GM19463 (cell line): ENCODE results near the gene SCFD2.

ENCODE experiments used
- ATAC-seq: cut with Tn5 transposase; IDR thresholded peaks from one replicate; pipeline ENCODE4 v1.9.1; 2021; ENCODE audit warnings: mild to moderate bottlenecking, moderate library complexity; ENCODE audit not compliant: unreplicated experiment

SCFD2 gene

GRCh38 chr4:52942936-52943335, 422.9 kb downstream of the SCFD2 start:
- ATAC-seq, result no peak

GRCh38 chr4:52941450-52941849, 424.4 kb downstream of the SCFD2 start:
- no peak for ATAC-seq

GRCh38 chr4:52939739-52940138, 426.1 kb downstream of the SCFD2 start:
- ATAC-seq, result no peak

DNA sequence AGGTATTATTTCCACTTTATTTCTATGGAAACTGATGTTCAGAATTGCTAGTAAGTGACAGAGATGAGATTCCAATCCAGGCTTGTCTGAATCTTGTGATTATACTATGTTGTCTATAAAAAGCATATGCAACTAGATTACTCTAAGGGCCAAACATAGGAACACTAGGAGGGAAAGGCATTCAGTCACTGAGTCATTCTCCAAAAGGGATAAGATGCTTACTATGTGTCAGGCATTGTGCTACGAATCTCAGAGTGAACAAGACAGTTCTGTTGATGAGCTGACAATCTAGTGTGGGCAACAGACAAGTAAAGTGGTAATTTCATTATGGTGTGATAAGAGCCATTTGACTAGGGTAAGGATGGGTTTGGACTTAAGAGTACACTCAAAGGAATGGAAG, 426.5 kb downstream of the SCFD2 start:
- ATAC-seq, result no peak

DNA sequence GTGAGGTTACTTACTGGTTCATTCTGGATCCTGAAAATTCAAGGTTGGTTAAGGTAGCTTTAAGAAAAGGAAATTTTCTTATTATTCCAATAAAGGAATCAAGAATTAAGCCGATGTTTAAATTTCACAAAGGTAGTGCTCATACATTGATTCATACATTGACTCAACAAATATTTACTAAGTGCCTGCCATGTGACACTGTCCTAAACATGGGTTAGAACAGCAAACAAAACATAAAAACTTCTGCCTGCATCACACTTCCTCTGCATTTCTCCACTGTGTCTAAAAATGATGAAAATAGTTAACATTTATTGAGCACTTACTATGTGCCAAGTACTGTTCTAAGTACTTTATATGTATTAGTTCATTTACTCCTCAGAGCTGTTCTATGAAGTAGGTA, 428.0 kb downstream of the SCFD2 start:
- no peak for ATAC-seq

GRCh38 chr4:52936729-52937128, 429.1 kb downstream of the SCFD2 start:
- ATAC-seq, result no peak

DNA sequence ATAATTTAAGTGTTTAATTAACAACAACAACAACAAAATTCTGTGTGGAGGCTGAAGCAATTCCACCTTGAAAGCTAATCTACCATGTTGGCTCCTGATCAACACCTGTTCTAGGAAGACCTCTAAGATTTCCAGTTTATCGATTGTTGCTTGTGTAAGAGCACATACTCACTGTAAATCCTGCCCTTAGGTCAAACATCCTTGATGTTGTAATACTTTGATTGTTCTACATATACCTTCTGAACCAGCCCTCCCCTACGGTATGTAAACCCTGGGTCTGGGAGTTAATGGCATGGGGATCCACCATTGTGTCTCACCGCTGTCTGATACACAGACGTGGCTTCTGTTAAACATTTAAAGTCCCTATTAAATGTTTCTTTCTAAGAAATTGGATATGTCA, 430.5 kb downstream of the SCFD2 start:
- ATAC-seq, result no peak

GRCh38 chr4:52933738-52934137, 432.1 kb downstream of the SCFD2 start:
- no peak for ATAC-seq

DNA sequence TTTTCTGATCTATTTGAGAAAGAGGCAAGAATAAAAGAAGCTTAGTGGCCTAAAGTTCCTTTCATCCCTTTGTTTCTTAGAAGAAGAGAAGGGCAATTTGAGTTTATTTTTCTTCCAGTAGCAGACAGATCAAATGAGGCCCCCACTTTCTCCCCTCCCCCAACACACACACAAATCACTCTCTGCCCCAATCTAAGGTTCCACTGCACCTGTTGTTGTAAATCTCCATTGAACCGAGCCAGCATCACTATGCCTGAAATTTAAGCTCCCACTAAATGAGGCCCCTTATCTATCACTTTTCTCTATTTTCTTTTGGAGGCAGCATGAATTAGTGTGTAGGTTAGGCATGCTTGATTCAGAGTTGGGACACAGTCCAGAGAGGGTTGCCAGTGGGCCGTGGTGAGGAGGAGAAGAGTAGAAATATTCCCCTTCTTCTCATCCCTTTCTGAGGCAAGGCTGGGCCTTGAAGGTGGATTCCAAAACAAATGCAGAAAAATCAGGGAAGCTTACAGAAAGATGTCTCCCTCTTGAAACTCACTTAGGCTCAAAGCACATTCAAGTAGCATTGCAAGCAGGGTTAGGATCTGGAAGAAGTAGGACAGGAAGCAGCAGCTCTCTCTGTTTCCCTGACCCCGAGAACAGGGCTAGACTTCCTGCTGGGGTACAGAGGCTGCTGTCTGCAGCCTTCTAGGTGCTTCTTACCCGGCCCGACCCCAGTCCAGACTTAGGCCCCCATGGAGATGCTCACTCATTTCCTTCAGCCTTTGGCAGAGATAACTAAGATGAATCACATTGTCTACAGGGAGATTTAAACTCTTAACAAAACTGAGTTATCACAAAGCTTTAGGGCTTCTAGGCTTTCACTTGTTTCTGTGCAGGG, 433.0 kb downstream of the SCFD2 start:
- ATAC-seq, result no peak

- ATAC-seq, result no peak
Measured at GRCh38 chr4:52931243-52931642, 434.6 kb downstream of the SCFD2 start.

DNA sequence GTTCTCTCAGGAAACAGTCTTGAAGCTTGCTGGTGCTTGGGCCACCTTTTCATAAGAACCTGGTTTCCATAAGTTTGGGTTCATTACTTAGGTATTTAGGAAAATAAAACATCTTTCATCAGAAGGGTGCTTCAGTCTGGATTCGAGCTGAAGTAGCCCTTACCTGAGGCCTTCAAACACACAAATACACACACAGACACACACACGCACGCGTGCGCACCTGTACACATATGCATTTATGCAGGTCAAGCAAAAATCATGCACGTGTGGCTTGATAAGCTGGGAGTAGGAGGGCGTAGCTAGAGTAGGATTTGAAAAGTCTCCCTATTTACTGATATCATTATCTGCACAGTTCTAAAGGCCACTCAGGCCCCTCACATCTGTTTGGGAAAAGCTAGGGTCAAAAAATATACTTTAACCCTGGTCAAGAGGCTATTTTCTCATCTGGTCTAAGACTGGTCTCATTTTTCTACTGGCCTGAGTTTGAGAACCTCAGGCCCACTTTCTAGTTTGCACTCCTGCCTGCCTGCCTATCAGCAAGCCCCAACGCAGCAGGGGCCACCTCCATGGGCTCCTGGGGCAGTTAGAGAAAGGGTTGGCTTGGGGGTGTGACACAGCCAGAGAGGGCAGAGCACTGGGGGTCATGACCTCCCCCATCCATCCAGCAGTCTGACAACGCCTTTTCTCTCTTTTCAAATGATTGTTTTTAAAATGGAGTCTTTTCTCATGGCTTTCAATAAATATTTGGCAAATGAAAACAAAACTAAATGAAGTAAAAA, 439.5 kb downstream of the SCFD2 start:
- no peak for ATAC-seq

GRCh38 chr4:52925531-52925968, 440.3 kb downstream of the SCFD2 start:
- no peak for ATAC-seq

GRCh38 chr4:52919461-52919860, 446.4 kb downstream of the SCFD2 start:
- ATAC-seq, result no peak

DNA sequence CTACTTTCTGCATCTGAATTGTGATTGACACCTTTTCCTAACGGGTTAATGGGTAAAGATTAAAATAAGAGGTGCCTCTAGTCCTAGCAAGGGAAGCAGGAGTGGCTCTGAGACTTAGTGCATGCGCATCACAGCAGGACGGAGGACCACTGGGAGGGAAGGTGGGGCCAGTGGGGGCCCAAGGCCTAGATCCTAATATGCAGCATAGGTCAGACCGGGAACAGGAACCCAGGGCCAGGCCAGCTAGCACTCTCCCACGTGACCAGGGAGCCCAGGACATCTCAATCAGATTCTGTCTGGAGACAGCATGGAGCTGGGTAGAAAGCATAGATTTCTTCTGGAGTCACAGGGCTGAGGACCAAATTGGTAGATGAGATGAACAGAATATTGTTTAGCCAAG, 448.0 kb downstream of the SCFD2 start:
- no peak for ATAC-seq

GRCh38 chr4:52915730-52916300, 450.0 kb downstream of the SCFD2 start:
- no peak for ATAC-seq

DNA sequence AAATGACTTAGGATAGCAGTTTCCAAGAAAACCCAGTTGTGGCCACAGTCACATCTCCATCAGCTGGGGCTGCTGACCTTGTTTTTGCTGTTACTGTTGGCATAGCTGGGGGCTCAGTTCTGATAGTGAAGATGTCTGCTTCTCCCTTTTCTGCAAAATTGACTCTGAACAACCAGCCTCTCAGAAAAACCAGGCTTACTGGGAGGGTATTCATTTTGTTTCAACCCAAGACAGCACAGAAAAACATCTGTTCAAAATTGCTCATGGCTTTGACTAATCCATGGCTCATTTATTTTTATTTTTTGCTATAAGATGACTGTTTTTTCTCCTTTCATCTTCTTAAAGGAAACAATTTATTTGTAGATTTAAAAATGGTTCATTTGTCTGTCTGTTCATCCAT, 450.7 kb downstream of the SCFD2 start:
- ATAC-seq, result no peak

DNA sequence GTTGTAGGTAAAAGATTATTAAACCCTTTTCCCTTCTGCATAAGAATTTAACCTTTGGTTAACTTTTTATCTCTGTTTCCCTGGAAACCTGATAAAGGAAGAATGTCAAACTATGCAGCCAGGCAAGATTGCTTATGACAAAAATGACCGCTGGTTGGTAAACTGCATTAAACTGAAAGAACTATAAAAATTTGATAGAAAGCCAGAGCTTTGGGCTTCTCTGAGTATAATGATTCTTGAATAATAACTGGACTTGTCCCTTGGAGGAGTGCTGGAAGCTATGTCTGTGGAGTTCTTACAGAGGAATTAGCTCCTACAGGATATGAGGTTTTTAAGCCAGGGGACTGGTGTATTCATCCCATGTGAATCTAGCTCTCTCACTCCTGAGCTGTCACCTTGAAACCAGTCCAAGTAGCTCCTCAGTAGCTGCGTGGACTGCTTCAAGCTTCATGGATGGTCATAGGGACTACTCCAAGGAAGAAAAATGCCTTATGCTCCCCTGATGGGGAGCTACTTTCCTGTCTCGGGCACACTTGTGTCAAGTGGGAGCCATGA, 451.7 kb downstream of the SCFD2 start:
- ATAC-seq, result no peak

DNA sequence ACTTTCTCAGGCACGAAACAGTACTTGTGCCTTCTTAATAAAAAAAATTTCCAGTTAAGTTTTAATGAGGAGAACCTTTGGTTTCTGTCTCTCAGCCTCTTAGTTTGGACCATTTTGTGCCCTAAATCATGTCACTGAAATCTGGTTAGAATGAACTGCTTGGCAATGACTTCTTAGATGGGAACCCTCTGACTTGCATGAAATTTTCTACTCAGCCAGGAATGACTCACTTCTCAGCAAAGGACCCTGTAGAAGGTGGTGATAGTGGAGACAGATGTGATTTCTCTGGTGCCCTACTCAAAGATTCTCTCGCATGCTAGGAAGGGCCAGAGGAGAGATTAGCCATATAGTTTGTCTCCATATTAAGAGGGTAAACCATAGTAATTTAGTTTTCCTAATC, 453.3 kb downstream of the SCFD2 start:
- ATAC-seq, result no peak

DNA sequence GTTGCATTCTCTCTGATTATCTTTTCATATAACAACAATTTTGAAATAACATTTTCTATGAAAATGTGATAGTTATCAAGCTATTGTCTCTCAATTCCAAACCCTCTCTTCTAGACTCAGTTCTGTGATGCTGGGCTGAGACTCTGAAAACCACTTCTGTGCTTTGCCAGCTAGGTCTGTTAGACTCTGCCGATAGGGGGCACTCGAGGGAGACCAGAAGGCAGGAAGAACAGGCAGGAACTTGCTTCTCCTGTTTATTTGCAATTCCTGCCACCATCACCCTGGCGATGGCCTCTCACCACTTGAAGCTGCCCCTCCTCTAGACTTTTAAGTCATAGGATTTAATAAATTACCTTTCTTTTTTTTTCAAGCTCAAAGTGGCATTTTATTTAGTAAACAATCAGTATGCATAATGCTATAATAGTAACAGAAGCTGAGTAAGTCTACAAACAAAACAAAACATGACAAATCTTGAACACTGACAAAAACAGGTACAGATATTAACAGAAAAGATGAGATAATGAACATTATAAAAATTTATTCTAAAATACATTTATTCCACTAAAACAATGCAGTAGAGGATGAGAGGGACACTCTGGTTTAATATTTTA, 454.1 kb downstream of the SCFD2 start:
- peak; percentile 83 for ATAC-seq

- ATAC-seq, result no peak
Measured at GRCh38 chr4:52910115-52910514, 455.7 kb downstream of the SCFD2 start.

DNA sequence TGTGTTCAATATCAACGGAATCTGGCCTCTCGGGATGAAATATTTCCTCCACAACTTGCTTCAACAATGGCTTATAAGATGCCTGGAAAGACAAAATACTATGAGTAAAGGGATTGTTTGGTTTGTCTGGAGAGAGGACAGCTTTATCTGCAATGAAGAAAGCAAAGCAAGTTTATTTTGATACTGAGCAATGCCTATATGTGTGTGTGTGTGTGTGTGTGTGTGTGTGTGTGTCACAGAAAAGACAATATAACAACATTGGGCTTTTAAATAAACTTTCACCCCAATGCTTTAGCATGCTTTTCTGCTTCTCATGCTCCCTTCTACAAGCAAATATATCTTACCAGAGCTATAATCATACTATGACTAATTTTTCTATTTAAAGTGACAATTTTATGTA, 458.4 kb downstream of the SCFD2 start:
- ATAC-seq, result no peak
